ENCODE measurements around the gene KIR3DL1. TPM values are rescaled to one million over a fixed set of nuclear protein-coding genes. Genes with fewer than 3 reads are reported as not detected.
"Not testable (repeated sequence)": the region's sequence is repeated elsewhere in the genome, so short reads cannot be mapped to it uniquely, and the experiment has no call there.

The KIR3DL1 gene
- total RNA-seq, 1 donor from 2014 or later: not detected

- Mint-ChIP-seq H3K4me1 (ENCODE audit: low read depth) (peaks cover 12% of the 10 kb centered on the region), H3K36me3 (ENCODE audit: low read depth) (no peaks in the 10 kb centered on the region), H3K4me3 (no peak overlapping the region), H3K27me3 (ENCODE audit: insufficient read depth) (peaks cover 11% of the 10 kb centered on the region), H3K27ac (no peak overlapping the region), H3K9me3 (no peaks in the 10 kb centered on the region)
- DNase-seq (ENCODE audit: low spot score): no peak
- intact Hi-C loops (cut with micrococcal nuclease): no loop called here
These were observed 24.8 kb upstream of the KIR3DL1 start for GRCh38 chr19:54791476-54791875.

DNA sequence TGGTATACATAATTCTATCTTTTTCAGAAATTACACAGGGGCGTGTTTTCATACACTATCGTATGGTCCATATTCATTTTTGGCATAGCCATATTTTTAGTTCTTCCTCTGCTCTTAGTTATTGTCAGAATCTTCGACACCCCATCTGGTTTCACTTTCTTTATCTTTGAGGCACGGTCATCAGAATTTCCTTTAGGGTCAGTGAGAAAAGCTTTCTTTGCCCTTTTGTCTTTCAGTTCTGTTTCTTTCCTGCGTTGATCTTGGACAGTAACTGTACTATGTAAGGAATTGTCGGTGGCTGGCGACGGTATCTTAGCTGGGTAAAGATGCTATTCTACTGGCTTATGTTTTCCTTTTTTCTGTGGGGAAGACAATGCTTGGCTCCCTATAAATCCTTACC, 23.5 kb upstream of the KIR3DL1 start:
- H3K27ac Mint-ChIP-seq: no peak overlapping the region
- H3K36me3 Mint-ChIP-seq (ENCODE audit: low read depth): no peaks in the 10 kb centered on the region
- no peaks in the 10 kb centered on the region for H3K9me3 Mint-ChIP-seq
- intact Hi-C loops (cut with micrococcal nuclease): no loop called here
- peaks cover 12% of the 10 kb centered on the region for H3K4me1 Mint-ChIP-seq (ENCODE audit: low read depth)
- H3K4me3 Mint-ChIP-seq: peak overlapping the region; percentile 74
- DNase-seq (ENCODE audit: low spot score): no peak
- peaks cover 12% of the 10 kb centered on the region for H3K27me3 Mint-ChIP-seq (ENCODE audit: insufficient read depth)

DNA sequence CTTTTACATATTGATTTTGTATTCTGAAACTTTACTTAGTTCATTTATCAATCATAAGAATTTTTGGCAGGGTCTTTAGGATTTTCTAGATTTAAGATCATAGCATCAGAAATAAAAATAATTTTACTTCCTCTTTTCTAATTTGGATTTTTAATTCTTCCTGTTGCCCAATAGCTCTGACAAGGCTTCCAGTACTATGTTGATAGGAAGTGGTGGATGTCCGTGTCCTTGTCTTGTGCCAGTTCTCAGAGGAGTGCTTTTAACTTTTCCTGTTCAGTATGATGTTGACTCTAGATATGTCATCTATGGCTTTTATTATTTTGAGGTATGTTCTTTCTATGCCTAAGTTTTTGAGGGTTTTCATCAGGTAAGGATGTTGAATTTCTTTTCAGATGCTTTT, 20.5 kb upstream of the KIR3DL1 start:
- Mint-ChIP-seq H3K27ac (no peak overlapping the region), H3K4me1 (ENCODE audit: low read depth) (peaks cover 12% of the 10 kb centered on the region), H3K4me3 (no peak overlapping the region), H3K27me3 (ENCODE audit: insufficient read depth) (peaks cover 21% of the 10 kb centered on the region), H3K9me3 (no peaks in the 10 kb centered on the region), H3K36me3 (ENCODE audit: low read depth) (no peaks in the 10 kb centered on the region)
- intact Hi-C loops (cut with micrococcal nuclease): no loop called here
- DNase-seq (ENCODE audit: low spot score): no peak

DNA sequence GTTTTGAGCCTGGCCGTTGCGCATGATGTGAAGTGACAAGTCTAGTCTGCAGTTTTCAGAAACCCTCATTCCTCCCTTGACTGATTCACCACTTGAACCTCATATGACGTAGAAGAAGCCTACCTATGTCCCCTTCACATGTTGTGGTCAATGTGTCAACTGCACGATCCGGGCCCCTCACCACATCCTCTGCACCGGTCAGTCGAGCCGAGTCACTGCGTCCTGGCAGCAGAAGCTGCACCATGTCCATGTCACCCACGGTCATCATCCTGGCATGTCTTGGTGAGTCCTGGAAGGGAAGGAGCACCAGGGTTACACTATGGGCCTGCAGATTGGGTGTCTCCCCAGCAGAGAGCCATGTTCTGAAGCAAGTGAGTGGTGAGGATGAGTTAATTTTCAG, 12.9 kb upstream of the KIR3DL1 start, which contains the start of gene KIR2DL4:
TSS of gene KIR2DL4 (plus strand) at position 201 of the 400 bp plus-strand sequence. CDS start at position 243, 42 bp downstream.
- no peak within 1 kb of the TSS for H3K4me3 Mint-ChIP-seq
- no peak within 1 kb of the TSS for H3K27ac Mint-ChIP-seq
- H3K9me3 Mint-ChIP-seq: no peaks in the 10 kb centered on the region
- no peaks in the 10 kb centered on the region for H3K36me3 Mint-ChIP-seq (ENCODE audit: low read depth)
- H3K4me1 Mint-ChIP-seq (ENCODE audit: low read depth): no peaks in the 10 kb centered on the region
- peaks cover 11% of the 10 kb centered on the region for H3K27me3 Mint-ChIP-seq (ENCODE audit: insufficient read depth)
- no peak for DNase-seq (ENCODE audit: low spot score)
- intact Hi-C loops (cut with micrococcal nuclease): no loop called here

DNA sequence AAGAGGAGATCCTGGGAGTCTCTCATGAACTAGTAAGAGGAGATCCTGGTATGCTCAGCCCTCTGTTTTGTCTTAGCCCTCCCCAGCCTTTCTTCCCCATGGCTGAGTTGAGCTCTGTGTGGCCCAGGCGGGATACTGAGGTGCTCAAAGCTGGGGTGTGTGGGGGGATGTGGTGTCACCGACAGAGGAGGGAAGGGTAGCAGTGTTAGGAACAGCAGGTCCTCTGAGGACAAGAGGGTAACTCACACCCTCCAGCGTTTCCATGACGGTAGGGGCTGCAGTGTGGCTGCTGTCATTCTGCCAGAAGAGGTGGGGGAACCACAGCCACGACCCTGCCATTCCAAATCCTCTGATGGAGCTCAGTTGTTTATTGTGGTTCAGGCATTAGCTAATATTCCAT, 12.2 kb upstream of the KIR3DL1 start:
- H3K4me3 Mint-ChIP-seq: no peak overlapping the region
- H3K9me3 Mint-ChIP-seq: no peaks in the 10 kb centered on the region
- no peaks in the 10 kb centered on the region for H3K4me1 Mint-ChIP-seq (ENCODE audit: low read depth)
- H3K27ac Mint-ChIP-seq: no peak overlapping the region
- H3K36me3 Mint-ChIP-seq (ENCODE audit: low read depth): no peaks in the 10 kb centered on the region
- peaks cover 8% of the 10 kb centered on the region for H3K27me3 Mint-ChIP-seq (ENCODE audit: insufficient read depth)
- intact Hi-C loops (cut with micrococcal nuclease): no loop called here
- no peak for DNase-seq (ENCODE audit: low spot score)

GRCh38 chr19:54804571-54804970, 11.7 kb upstream of the KIR3DL1 start:
- DNase-seq (ENCODE audit: low spot score): no peak
- Mint-ChIP-seq H3K9me3 (no peaks in the 10 kb centered on the region), H3K36me3 (ENCODE audit: low read depth) (no peaks in the 10 kb centered on the region), H3K27me3 (ENCODE audit: insufficient read depth) (peaks cover 3% of the 10 kb centered on the region), H3K27ac (no peak overlapping the region), H3K4me3 (no peak overlapping the region), H3K4me1 (ENCODE audit: low read depth) (no peaks in the 10 kb centered on the region)
- intact Hi-C loops (cut with micrococcal nuclease): no loop called here

GRCh38 chr19:54805665-54806515, 10.4 kb upstream of the KIR3DL1 start:
- peaks cover 4% of the 10 kb centered on the region for H3K27me3 Mint-ChIP-seq (ENCODE audit: insufficient read depth)
- no peak overlapping the region for H3K27ac Mint-ChIP-seq
- DNase-seq (ENCODE audit: low spot score): no peak
- intact Hi-C loops (cut with micrococcal nuclease): no loop called here
- no peaks in the 10 kb centered on the region for H3K9me3 Mint-ChIP-seq
- H3K36me3 Mint-ChIP-seq (ENCODE audit: low read depth): no peaks in the 10 kb centered on the region
- no peak overlapping the region for H3K4me3 Mint-ChIP-seq
- H3K4me1 Mint-ChIP-seq (ENCODE audit: low read depth): no peaks in the 10 kb centered on the region

DNA sequence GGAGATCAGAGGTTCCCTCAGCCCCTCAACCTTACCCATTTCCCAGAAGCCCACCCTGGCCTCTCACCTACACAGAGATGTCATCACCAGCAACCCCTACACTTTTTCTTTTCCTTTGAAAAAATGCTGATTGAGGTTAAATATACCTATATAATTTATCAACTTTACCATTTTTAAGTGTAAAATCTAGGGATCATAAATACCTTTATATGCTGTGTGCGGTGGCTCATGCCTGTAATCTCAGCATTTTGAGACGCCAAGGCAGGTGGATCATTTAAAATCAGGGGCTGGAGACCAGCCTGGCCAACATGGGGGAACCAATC, 9.8 kb upstream of the KIR3DL1 start:
- intact Hi-C loops (cut with micrococcal nuclease): no loop called here
- Mint-ChIP-seq H3K27ac (no peak overlapping the region), H3K4me1 (ENCODE audit: low read depth) (no peaks in the 10 kb centered on the region)

DNA sequence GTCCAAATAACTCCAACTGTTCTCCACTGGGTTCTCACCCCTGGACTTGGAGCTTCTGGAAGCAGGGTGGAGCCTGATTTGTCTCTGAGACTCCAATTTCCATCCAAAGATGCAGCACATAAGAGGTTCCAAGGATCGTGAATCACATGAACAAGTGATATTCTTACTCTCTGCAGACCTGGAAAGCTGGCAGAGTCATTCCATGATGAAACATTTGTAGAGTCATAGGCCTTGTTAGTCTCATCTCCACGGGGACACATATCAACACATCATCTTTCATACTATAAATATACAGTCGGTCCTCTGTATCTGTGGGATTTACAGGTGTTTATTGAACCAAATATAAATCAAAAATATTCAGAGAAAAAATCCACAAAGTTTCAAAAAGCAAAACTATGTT, 1.7 kb upstream of the KIR3DL1 start:
- H3K27ac Mint-ChIP-seq; H3K9me3 Mint-ChIP-seq; H3K36me3 Mint-ChIP-seq (ENCODE audit: low read depth); DNase-seq (ENCODE audit: low spot score); H3K4me3 Mint-ChIP-seq; H3K4me1 Mint-ChIP-seq (ENCODE audit: low read depth); intact Hi-C loops (cut with micrococcal nuclease); H3K27me3 Mint-ChIP-seq (ENCODE audit: insufficient read depth): not testable (repeated sequence)

More for the DNA sequence above, 9.8 kb upstream of the KIR3DL1 start:
- H3K9me3 Mint-ChIP-seq: no peaks in the 10 kb centered on the region
- no peaks in the 10 kb centered on the region for H3K36me3 Mint-ChIP-seq (ENCODE audit: low read depth)
- no peak overlapping the region for H3K4me3 Mint-ChIP-seq
- peaks cover 4% of the 10 kb centered on the region for H3K27me3 Mint-ChIP-seq (ENCODE audit: insufficient read depth)
- no peak for DNase-seq (ENCODE audit: low spot score)

DNA sequence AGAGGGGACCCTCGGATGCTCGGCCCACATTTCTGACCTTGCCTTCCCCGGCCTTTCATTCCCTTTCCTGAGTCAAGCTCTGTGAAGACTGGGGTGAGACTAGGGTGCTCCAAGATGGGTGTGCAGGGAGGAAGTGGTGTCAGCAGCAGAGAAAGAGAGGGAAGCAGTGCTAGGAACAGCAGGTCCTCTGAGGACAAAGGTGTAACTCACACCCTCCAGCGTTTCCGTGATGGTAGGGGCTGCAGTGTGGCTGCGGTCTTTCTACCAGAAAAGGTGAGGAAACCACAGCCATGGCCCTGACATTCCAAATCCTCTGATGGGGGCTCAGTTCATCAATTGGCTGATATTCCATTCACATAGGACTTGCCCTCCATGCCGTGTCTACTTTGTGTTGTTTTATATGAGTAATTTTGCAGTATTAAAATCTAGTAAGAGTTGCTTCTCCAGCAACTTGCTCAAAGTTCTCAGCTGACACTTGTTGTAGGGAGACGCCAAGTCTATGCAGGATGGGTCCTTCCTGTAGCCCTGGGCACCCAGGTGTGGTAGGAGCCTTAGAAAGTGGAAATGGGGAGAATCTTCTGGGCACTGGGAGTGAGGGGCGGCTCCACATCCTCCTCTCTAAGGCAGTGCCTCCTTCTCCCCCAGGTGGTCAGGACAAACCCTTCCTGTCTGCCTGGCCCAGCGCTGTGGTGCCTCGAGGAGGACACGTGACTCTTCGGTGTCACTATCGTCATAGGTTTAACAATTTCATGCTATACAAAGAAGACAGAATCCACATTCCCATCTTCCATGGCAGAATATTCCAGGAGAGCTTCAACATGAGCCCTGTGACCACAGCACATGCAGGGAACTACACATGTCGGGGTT, 1.6 kb downstream of the KIR3DL1 start:
- Mint-ChIP-seq H3K27ac (no peak overlapping the region), H3K4me3 (no peak overlapping the region), H3K36me3 (ENCODE audit: low read depth) (no peaks in the 10 kb centered on the region), H3K9me3 (no peaks in the 10 kb centered on the region), H3K4me1 (ENCODE audit: low read depth) (no peaks in the 10 kb centered on the region), H3K27me3 (ENCODE audit: insufficient read depth) (no peaks in the 10 kb centered on the region)
- intact Hi-C loops (cut with micrococcal nuclease): no loop called here
- DNase-seq (ENCODE audit: low spot score): no peak

DNA sequence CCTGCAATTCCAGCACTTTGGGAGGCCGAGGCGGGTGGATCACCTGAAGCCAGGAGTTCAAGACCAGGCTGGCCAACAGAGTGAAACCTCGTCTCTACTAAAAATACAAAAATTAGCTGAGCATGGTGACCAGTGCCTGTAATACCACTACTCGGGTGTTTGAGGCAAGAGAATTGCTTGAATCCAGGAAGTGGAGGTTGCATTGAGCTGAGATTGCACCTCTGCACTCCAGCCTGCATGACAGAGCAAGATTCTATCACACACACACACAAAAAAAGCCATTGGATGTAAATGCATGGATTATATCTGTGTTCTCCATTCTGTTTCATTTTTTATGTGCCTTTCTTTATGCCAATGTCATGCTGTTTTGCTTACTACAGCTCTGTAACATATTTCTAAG, 8.1 kb downstream of the KIR3DL1 start:
- intact Hi-C loops (cut with micrococcal nuclease); H3K27ac Mint-ChIP-seq; DNase-seq (ENCODE audit: low spot score): not testable (repeated sequence)

DNA sequence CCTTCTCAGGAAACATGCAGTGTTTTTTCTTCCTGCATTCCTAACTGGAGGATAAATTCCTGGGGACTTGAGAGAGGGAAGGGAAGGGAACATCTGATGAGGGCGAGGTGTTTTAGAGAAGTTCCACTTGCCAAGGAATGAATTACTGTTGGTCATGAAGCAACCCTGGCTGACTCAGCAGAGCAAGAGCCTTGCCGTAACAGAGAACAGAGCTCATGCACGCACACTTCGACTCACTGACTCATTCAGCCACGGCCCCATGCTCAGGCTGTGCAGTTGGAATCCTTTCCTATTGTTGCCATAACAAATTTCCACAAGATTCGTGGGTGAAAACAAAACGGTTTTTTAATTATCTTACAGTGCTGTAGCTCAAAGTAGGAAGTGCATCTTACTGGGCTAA, 9.1 kb downstream of the KIR3DL1 start:
- intact Hi-C loops (cut with micrococcal nuclease); H3K27me3 Mint-ChIP-seq (ENCODE audit: insufficient read depth); H3K27ac Mint-ChIP-seq; DNase-seq (ENCODE audit: low spot score); H3K9me3 Mint-ChIP-seq; H3K4me3 Mint-ChIP-seq; H3K36me3 Mint-ChIP-seq (ENCODE audit: low read depth); H3K4me1 Mint-ChIP-seq (ENCODE audit: low read depth): not testable (repeated sequence)

More for the DNA sequence above, 8.1 kb downstream of the KIR3DL1 start:
- not testable (repeated sequence) for H3K27me3 Mint-ChIP-seq (ENCODE audit: insufficient read depth); H3K36me3 Mint-ChIP-seq (ENCODE audit: low read depth); H3K4me1 Mint-ChIP-seq (ENCODE audit: low read depth); H3K4me3 Mint-ChIP-seq; H3K9me3 Mint-ChIP-seq

GRCh38 chr19:54828064-54828463, 11.8 kb downstream of the KIR3DL1 start:
- intact Hi-C loops (cut with micrococcal nuclease); H3K4me1 Mint-ChIP-seq (ENCODE audit: low read depth); H3K27ac Mint-ChIP-seq; H3K36me3 Mint-ChIP-seq (ENCODE audit: low read depth); H3K4me3 Mint-ChIP-seq; DNase-seq (ENCODE audit: low spot score); H3K27me3 Mint-ChIP-seq (ENCODE audit: insufficient read depth); H3K9me3 Mint-ChIP-seq: not testable (repeated sequence)
